Peyer's patch (tissue), 4 donors: ENCODE data around the gene MXRA5.

Experiments used
- POLR2A ChIP-seq, 2 donors: fragments of 450-650 bp; IDR thresholded peaks; one replicate each; pipeline ENCODE4 v1.5.1; 2017; ENCODE audit warnings: antibody characterized with exemption in 2 of 2, mild to moderate bottlenecking in 2 of 2, moderate library complexity in 2 of 2
- TF ChIP-seq, protein P1 (sequence below), 6 experiments: fragments of 450-650 bp in 4 of 6; fragments of 200-600 bp in 2 of 6; sonication (generic) in 1 of 6; IDR thresholded peaks; one replicate each; pipeline ENCODE4 v1.5.1; 2017 to 2019; ENCODE audit warnings: antibody characterized with exemption in 6 of 6, mild to moderate bottlenecking in 3 of 6, moderate library complexity in 1 of 6

DNA sequence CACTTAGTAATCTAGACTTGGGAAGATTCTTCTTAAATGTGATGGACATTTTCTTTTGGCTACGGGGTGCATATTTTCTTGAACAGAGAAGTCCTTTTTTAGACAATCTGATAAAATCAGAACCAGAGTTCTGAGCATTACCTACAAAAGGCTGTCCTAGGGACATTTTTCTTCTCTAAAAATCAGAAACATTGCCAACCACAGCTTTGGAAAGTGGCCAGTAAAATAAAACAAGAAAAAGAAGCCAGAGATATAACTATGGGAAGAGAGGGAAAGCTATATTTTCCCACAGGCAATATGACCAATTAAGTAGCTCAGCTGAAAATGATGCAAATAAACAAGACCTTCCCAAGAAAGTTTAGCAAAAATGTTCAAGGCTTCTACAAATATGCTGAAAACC lies 55.9 kb downstream of the MXRA5 start:
- no peak for TF ChIP-seq POLR2A (IDR thresholded peaks at IDR 0.05)
- TF ChIP-seq, protein P1, sequence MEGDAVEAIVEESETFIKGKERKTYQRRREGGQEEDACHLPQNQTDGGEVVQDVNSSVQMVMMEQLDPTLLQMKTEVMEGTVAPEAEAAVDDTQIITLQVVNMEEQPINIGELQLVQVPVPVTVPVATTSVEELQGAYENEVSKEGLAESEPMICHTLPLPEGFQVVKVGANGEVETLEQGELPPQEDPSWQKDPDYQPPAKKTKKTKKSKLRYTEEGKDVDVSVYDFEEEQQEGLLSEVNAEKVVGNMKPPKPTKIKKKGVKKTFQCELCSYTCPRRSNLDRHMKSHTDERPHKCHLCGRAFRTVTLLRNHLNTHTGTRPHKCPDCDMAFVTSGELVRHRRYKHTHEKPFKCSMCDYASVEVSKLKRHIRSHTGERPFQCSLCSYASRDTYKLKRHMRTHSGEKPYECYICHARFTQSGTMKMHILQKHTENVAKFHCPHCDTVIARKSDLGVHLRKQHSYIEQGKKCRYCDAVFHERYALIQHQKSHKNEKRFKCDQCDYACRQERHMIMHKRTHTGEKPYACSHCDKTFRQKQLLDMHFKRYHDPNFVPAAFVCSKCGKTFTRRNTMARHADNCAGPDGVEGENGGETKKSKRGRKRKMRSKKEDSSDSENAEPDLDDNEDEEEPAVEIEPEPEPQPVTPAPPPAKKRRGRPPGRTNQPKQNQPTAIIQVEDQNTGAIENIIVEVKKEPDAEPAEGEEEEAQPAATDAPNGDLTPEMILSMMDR (IDR thresholded peaks at IDR 0.05), result no peak
